ENCODE data around the gene ZNF319. TPM values are rescaled to one million over a fixed set of nuclear protein-coding genes. Genes with fewer than 3 reads are reported as not detected.

Gene ZNF319
- polyA plus RNA-seq, 1 experiment, result 4.7 TPM

DNA sequence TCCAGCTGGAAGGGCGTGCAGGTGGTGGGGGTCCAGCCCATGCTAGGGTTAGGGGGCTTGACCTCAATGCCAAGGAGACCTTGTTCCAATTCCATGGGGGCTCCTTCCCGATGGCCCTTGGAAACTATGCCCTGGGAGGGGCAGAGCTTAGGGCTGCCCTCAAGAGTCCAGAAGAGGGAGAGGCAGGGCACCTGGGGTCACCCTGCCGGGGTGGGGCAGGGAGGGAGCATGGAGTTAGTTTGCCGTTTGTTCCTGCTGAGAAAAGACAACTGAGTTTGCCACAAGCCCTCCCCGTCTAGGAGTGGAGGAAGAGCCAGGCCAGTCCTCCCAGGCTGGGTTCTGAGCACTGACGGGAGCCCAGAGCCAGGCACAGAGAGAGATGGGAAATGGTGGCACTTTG, 46.5 kb upstream of the ZNF319 start:
- Histone ChIP-seq H3K27me3 (ENCODE audit: control insufficient read depth, insufficient read depth, low read length) (no peaks in the 10 kb centered on the region), H3K27ac (ENCODE audit: low read depth, low read length) (no peak overlapping the region), H3K9me3 (ENCODE audit: control insufficient read depth, insufficient read depth, low read length) (no peaks in the 10 kb centered on the region), H3K4me3 (ENCODE audit: low read depth, low read length) (no peak overlapping the region)
- ChIA-PET CTCF (no interaction called here), POLR2A (no interaction called here)
- TF ChIP-seq, protein P1, sequence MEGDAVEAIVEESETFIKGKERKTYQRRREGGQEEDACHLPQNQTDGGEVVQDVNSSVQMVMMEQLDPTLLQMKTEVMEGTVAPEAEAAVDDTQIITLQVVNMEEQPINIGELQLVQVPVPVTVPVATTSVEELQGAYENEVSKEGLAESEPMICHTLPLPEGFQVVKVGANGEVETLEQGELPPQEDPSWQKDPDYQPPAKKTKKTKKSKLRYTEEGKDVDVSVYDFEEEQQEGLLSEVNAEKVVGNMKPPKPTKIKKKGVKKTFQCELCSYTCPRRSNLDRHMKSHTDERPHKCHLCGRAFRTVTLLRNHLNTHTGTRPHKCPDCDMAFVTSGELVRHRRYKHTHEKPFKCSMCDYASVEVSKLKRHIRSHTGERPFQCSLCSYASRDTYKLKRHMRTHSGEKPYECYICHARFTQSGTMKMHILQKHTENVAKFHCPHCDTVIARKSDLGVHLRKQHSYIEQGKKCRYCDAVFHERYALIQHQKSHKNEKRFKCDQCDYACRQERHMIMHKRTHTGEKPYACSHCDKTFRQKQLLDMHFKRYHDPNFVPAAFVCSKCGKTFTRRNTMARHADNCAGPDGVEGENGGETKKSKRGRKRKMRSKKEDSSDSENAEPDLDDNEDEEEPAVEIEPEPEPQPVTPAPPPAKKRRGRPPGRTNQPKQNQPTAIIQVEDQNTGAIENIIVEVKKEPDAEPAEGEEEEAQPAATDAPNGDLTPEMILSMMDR (IDR thresholded peaks at IDR 0.05; ENCODE audit: low read depth, low read length), result no peak
- no peak for DNase-seq (ENCODE audit: low read depth, low spot score)

DNA sequence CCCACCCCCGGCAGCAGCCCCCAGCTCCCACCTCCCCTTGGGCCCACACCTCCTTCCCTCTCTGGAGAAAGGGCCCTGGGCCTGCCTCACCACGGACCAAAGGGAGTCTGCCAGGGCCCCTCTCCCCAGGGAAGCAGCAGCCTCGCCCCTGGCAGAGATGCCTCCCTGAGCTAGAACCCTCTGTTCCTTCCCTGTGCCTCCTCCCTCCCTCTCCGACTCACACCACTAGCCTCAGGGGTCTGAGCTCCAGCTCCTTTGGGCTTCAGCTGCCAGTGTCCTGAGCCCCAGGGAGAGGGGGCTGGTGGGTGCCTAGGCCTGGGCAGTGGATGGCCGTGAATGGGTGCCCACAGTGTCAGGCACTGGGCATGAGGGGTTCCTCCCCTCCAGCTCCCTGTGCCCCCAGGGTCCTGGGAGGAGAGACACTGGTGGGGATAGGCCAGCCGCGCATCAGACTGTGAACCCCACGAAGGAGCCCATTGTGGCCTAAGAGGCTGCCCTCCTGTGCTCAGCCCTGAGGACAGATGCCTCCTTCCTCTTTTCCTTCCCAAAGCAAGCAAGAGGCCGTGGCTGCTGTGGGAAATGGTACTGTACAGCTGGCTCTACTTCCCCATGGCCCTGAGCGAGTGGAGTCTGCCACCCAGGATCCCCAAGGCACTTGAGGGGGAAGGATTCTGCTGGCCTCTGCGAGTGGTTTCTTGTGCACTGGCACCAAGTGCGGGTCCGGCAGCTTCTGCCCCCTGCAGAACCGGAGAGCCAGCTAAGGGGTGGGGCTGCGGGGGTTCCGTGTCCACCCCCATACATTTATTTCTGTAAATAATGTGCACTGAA, 45.8 kb upstream of the ZNF319 start:
- CTCF ChIA-PET, result no interaction called here
- TF ChIP-seq, protein P1 (IDR thresholded peaks at IDR 0.05; ENCODE audit: low read depth, low read length), result no peak
- POLR2A ChIA-PET, result no interaction called here

DNA sequence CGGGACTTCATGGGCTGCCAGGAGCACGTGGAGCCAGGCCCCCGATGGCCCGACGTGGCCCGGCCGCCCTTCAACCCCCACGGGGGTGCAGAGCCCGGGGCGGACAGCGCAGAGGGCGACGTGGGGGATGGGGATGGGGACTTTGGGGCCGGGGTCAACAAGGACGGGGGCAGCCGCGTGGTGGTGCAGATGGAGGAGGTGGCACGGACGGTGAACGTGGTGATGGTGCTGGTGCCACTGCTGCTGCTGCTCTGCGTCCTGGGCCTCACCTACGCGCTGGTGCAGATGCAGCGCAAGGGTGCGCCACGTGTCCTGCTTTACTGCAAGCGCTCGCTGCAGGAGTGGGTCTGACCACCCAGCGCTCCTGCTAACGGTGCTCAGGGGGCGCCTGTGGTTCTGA, 44.6 kb upstream of the ZNF319 start:
- Histone ChIP-seq H3K27me3 (ENCODE audit: control insufficient read depth, insufficient read depth, low read length) (no peaks in the 10 kb centered on the region), H3K4me3 (ENCODE audit: low read depth, low read length) (no peak overlapping the region), H3K9me3 (ENCODE audit: control insufficient read depth, insufficient read depth, low read length) (no peaks in the 10 kb centered on the region), H3K27ac (ENCODE audit: low read depth, low read length) (no peak overlapping the region)
- no peak for DNase-seq (ENCODE audit: low read depth, low spot score)
- TF ChIP-seq, protein P1 (IDR thresholded peaks at IDR 0.05; ENCODE audit: low read depth, low read length), result no peak
- POLR2A ChIA-PET, result no interaction called here
- CTCF ChIA-PET, result no interaction called here

More for the DNA sequence above, 45.8 kb upstream of the ZNF319 start:
- H3K27me3 ChIP-seq (ENCODE audit: control insufficient read depth, insufficient read depth, low read length), result no peaks in the 10 kb centered on the region
- no peak overlapping the region for H3K27ac ChIP-seq (ENCODE audit: low read depth, low read length)
- H3K9me3 ChIP-seq (ENCODE audit: control insufficient read depth, insufficient read depth, low read length), result no peaks in the 10 kb centered on the region
- H3K4me3 ChIP-seq (ENCODE audit: low read depth, low read length), result no peak overlapping the region
- DNase-seq (ENCODE audit: low read depth, low spot score), result no peak

DNA sequence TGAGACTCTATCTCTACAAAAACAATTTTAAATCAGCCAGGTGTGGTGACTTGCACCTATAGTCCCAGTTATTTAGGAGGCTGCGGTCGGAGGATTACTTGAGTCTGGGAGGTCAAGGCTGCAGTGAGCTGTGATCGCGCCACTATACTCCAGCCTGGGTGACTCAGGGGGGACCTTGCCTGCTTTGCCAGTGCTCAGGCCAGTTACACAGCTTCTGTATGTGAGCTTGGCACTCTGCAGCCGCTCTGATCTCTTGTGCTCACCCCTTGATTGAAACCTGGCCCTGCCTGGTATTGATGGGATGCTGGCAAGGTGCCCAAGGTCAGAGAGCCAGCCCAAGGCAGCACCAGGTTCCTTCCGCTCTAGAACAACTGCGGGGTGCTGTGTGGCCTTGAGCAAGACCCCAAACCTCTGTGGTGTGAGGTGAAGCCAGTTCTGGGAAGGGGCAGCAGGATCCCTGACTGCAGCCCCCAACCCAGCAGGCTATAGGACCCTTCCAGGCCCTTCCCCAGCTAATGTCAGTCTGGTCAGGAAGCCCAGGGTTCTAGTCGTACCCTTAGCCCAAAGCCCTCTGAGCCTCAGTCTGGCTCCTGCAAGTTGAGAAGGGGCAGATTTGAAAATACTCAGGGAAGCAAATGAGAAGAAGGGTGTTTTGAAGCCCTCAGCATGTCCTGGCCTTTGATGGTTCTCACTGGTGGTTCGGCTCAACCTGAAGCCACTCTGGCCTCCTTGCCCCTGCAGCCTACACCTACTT, 44.0 kb upstream of the ZNF319 start:
- DNase-seq (ENCODE audit: low read depth, low spot score), result no peak
- H3K27ac ChIP-seq (ENCODE audit: low read depth, low read length), result no peak overlapping the region
- TF ChIP-seq, protein P1 (IDR thresholded peaks at IDR 0.05; ENCODE audit: low read depth, low read length), result no peak
- H3K9me3 ChIP-seq (ENCODE audit: control insufficient read depth, insufficient read depth, low read length), result no peaks in the 10 kb centered on the region
- no peak overlapping the region for H3K4me3 ChIP-seq (ENCODE audit: low read depth, low read length)
- H3K27me3 ChIP-seq (ENCODE audit: control insufficient read depth, insufficient read depth, low read length), result no peaks in the 10 kb centered on the region
- ChIA-PET CTCF (interaction anchor here (1.3 kb wide), 1 partner anchor 12 kb away, joined by 4 read pairs; no protein-coding TSS in a partner anchor), POLR2A (no interaction called here)
